ENCODE results near the gene EIF4G3.

- TF ChIP-seq CTCF (conservative IDR thresholded peaks at IDR 0.05 in 1 of 2, IDR thresholded peaks at IDR 0.05 in 1 of 2; ENCODE audit: low read depth in 1 of 2, low read length in 2 of 2) (no peak), EZH2 (IDR thresholded peaks at IDR 0.05; ENCODE audit: low read length, missing control alignments) (no peak)
Observed at GRCh38 chr1:21100481-21100921, 76.2 kb downstream of the EIF4G3 start.
